ENCODE measurements around the gene SLC2A2. TPM values are rescaled to one million over a fixed set of nuclear protein-coding genes. Genes with fewer than 3 reads are reported as not detected.

SLC2A2 gene
- total RNA-seq, 1 donor from 2014 or later: not detected

- intact Hi-C loops (cut with micrococcal nuclease): no loop called here
Measured at GRCh38 chr3:171038342-171038741, 11.8 kb upstream of the SLC2A2 start.

- intact Hi-C loops (cut with micrococcal nuclease): no loop called here
Measured at GRCh38 chr3:171028779-171029232, 2.3 kb upstream of the SLC2A2 start.

- intact Hi-C loops (cut with micrococcal nuclease): no loop called here
Measured at GRCh38 chr3:171028025-171028778, 1.7 kb upstream of the SLC2A2 start.

- intact Hi-C loops (cut with micrococcal nuclease): no loop called here
Measured at GRCh38 chr3:171023566-171023965, 3.0 kb downstream of the SLC2A2 start.

GRCh38 chr3:171021377-171021776 lies 5.1 kb downstream of the SLC2A2 start:
- intact Hi-C loops (cut with micrococcal nuclease): no loop called here

- intact Hi-C loops (cut with micrococcal nuclease): no loop called here
Measured at GRCh38 chr3:171018156-171018935, 8.2 kb downstream of the SLC2A2 start.

- intact Hi-C loops (cut with micrococcal nuclease): no loop called here
Measured at GRCh38 chr3:171013822-171014748, 12.4 kb downstream of the SLC2A2 start.

GRCh38 chr3:171011873-171012336 lies 14.6 kb downstream of the SLC2A2 start:
- intact Hi-C loops (cut with micrococcal nuclease): no loop called here

GRCh38 chr3:171011109-171011872 lies 15.2 kb downstream of the SLC2A2 start:
- intact Hi-C loops (cut with micrococcal nuclease): no loop called here

- intact Hi-C loops (cut with micrococcal nuclease): no loop called here
Measured at GRCh38 chr3:171007316-171007715, 19.2 kb downstream of the SLC2A2 start.

GRCh38 chr3:171005648-171006047 lies 20.9 kb downstream of the SLC2A2 start:
- intact Hi-C loops (cut with micrococcal nuclease): no loop called here

GRCh38 chr3:171001957-171002694 lies 24.4 kb downstream of the SLC2A2 start:
- intact Hi-C loops (cut with micrococcal nuclease): no loop called here

- intact Hi-C loops (cut with micrococcal nuclease): no loop called here
Measured at GRCh38 chr3:171001250-171001893, 25.1 kb downstream of the SLC2A2 start.

GRCh38 chr3:171000281-171000680 lies 26.2 kb downstream of the SLC2A2 start:
- intact Hi-C loops (cut with micrococcal nuclease): no loop called here

- intact Hi-C loops (cut with micrococcal nuclease): no loop called here
Measured at GRCh38 chr3:170999737-171000242, 26.7 kb downstream of the SLC2A2 start.

- intact Hi-C loops (cut with micrococcal nuclease): no loop called here
Measured at GRCh38 chr3:170997961-170998913, 28.3 kb downstream of the SLC2A2 start.

GRCh38 chr3:170992854-170993253 lies 33.7 kb downstream of the SLC2A2 start:
- intact Hi-C loops (cut with micrococcal nuclease): no loop called here

- intact Hi-C loops (cut with micrococcal nuclease): no loop called here
Measured at GRCh38 chr3:170991664-170992063, 34.9 kb downstream of the SLC2A2 start.

Measured in T-helper 2 cell treated with Interferon-gamma antibody and Interleukin-4, amounts not matched to agents 100 ng/mL and 5 ng/mL, for 36 hours (primary cell).